Central memory CD8-positive, alpha-beta T cell (primary cell): Measurements from ENCODE around the gene CDCA4.

Experiments
- ATAC-seq: fragments of 150-1000 bp; cut with Tn5 transposase; replicated peaks from 2 replicates; pipeline ENCODE4 v1.10.0; 2022; ENCODE audit warnings: mild to moderate bottlenecking, moderate FRiP score, moderate number of reproducible peaks; ENCODE audit not compliant: poor library complexity, severe bottlenecking; ENCODE audit errors: extremely low read depth
- DNase-seq, 2 donors: peaks; one replicate each; pipeline ENCODE4 v3.0.0; 2021; ENCODE audit warnings: low spot score in 2 of 2
- H3K27ac Mint-ChIP-seq: one replicate; pipeline ENCODE4 v1.8.0; 2022; ENCODE audit warnings: low read depth, mild to moderate bottlenecking, moderate library complexity, mixed read lengths
- H3K27me3 Mint-ChIP-seq: one replicate; pipeline ENCODE4 v1.8.0; 2022; ENCODE audit warnings: mixed read lengths
- H3K36me3 Mint-ChIP-seq: one replicate; pipeline ENCODE4 v1.8.0; 2022; ENCODE audit warnings: mild to moderate bottlenecking, moderate library complexity, mixed read lengths; ENCODE audit not compliant: insufficient read depth
- H3K4me1 Mint-ChIP-seq: one replicate; pipeline ENCODE4 v1.8.0; 2022; ENCODE audit warnings: mixed read lengths
- H3K4me3 Mint-ChIP-seq: one replicate; pipeline ENCODE4 v1.8.0; 2022; ENCODE audit warnings: mild to moderate bottlenecking, moderate library complexity, mixed read lengths
- H3K9me3 Mint-ChIP-seq: one replicate; pipeline ENCODE4 v1.8.0; 2022; ENCODE audit warnings: mixed read lengths

Gene CDCA4

GRCh38 chr14:104976198-104977007, 44.5 kb downstream of the CDCA4 start:
- H3K4me3 Mint-ChIP-seq: peak overlapping the region; percentile 51
- no peaks in the 10 kb centered on the region for H3K9me3 Mint-ChIP-seq
- ATAC-seq (peak; percentile 90), DNase-seq (peak; percentile 80 to 91)
- peaks cover 18% of the 10 kb centered on the region for H3K27me3 Mint-ChIP-seq
- peaks cover 9% of the 10 kb centered on the region for H3K4me1 Mint-ChIP-seq
- peak overlapping the region; percentile 11 for H3K27ac Mint-ChIP-seq
- peaks cover 3% of the 10 kb centered on the region for H3K36me3 Mint-ChIP-seq

- ATAC-seq: peak; percentile 16
- no peak for DNase-seq
- H3K27me3 Mint-ChIP-seq: peaks cover 18% of the 10 kb centered on the region
- H3K4me3 Mint-ChIP-seq: peak overlapping the region; percentile 51
- peaks cover 9% of the 10 kb centered on the region for H3K4me1 Mint-ChIP-seq
- H3K36me3 Mint-ChIP-seq: peaks cover 3% of the 10 kb centered on the region
- peak overlapping the region; percentile 11 for H3K27ac Mint-ChIP-seq
- no peaks in the 10 kb centered on the region for H3K9me3 Mint-ChIP-seq
Observed at GRCh38 chr14:104975481-104976197, 45.2 kb downstream of the CDCA4 start.

- ATAC-seq: no peak
- H3K4me3 Mint-ChIP-seq: no peak overlapping the region
- peaks cover 18% of the 10 kb centered on the region for H3K27me3 Mint-ChIP-seq
- peaks cover 9% of the 10 kb centered on the region for H3K4me1 Mint-ChIP-seq
- no peaks in the 10 kb centered on the region for H3K9me3 Mint-ChIP-seq
- no peak overlapping the region for H3K27ac Mint-ChIP-seq
- peaks cover 3% of the 10 kb centered on the region for H3K36me3 Mint-ChIP-seq
- no peak for DNase-seq
Observed at GRCh38 chr14:104974665-104975390, 46.1 kb downstream of the CDCA4 start.

GRCh38 chr14:104974146-104974541, 46.7 kb downstream of the CDCA4 start:
- no peak overlapping the region for H3K27ac Mint-ChIP-seq
- no peak for DNase-seq
- ATAC-seq: no peak
- peaks cover 23% of the 10 kb centered on the region for H3K27me3 Mint-ChIP-seq
- H3K9me3 Mint-ChIP-seq: no peaks in the 10 kb centered on the region
- H3K36me3 Mint-ChIP-seq: peaks cover 3% of the 10 kb centered on the region
- H3K4me1 Mint-ChIP-seq: peaks cover 9% of the 10 kb centered on the region
- no peak overlapping the region for H3K4me3 Mint-ChIP-seq

- DNase-seq: no peak
- Mint-ChIP-seq H3K27me3 (peaks cover 23% of the 10 kb centered on the region), H3K9me3 (no peaks in the 10 kb centered on the region), H3K27ac (no peak overlapping the region), H3K36me3 (peaks cover 3% of the 10 kb centered on the region), H3K4me1 (peaks cover 9% of the 10 kb centered on the region), H3K4me3 (no peak overlapping the region)
- no peak for ATAC-seq
Observed at GRCh38 chr14:104973385-104974145, 47.3 kb downstream of the CDCA4 start.

- H3K36me3 Mint-ChIP-seq: peaks cover 3% of the 10 kb centered on the region
- no peaks in the 10 kb centered on the region for H3K9me3 Mint-ChIP-seq
- DNase-seq: no peak
- H3K27me3 Mint-ChIP-seq: peaks cover 23% of the 10 kb centered on the region
- no peak overlapping the region for H3K4me3 Mint-ChIP-seq
- H3K4me1 Mint-ChIP-seq: peaks cover 9% of the 10 kb centered on the region
- ATAC-seq: no peak
- H3K27ac Mint-ChIP-seq: no peak overlapping the region
Observed at GRCh38 chr14:104973135-104973384, 47.8 kb downstream of the CDCA4 start.

GRCh38 chr14:104972301-104973134, 48.4 kb downstream of the CDCA4 start:
- DNase-seq: no peak
- H3K4me3 Mint-ChIP-seq: no peak overlapping the region
- peaks cover 23% of the 10 kb centered on the region for H3K27me3 Mint-ChIP-seq
- H3K4me1 Mint-ChIP-seq: peaks cover 9% of the 10 kb centered on the region
- H3K9me3 Mint-ChIP-seq: no peaks in the 10 kb centered on the region
- ATAC-seq: no peak
- H3K27ac Mint-ChIP-seq: no peak overlapping the region
- peaks cover 3% of the 10 kb centered on the region for H3K36me3 Mint-ChIP-seq

GRCh38 chr14:104971447-104972240, 49.2 kb downstream of the CDCA4 start:
- ATAC-seq (no peak), DNase-seq (no peak)
- Mint-ChIP-seq H3K9me3 (no peaks in the 10 kb centered on the region), H3K4me3 (no peak overlapping the region), H3K4me1 (peaks cover 9% of the 10 kb centered on the region), H3K36me3 (peaks cover 3% of the 10 kb centered on the region), H3K27ac (no peak overlapping the region), H3K27me3 (peaks cover 24% of the 10 kb centered on the region)

- DNase-seq (no peak), ATAC-seq (no peak)
- H3K27me3 Mint-ChIP-seq: peaks cover 26% of the 10 kb centered on the region
- no peak overlapping the region for H3K27ac Mint-ChIP-seq
- H3K4me3 Mint-ChIP-seq: no peak overlapping the region
- no peaks in the 10 kb centered on the region for H3K36me3 Mint-ChIP-seq
- H3K9me3 Mint-ChIP-seq: no peaks in the 10 kb centered on the region
- H3K4me1 Mint-ChIP-seq: no peaks in the 10 kb centered on the region
Observed at GRCh38 chr14:104970231-104971068, 50.4 kb downstream of the CDCA4 start.

GRCh38 chr14:104969741-104970230, 51.1 kb downstream of the CDCA4 start:
- H3K9me3 Mint-ChIP-seq: no peaks in the 10 kb centered on the region
- no peak overlapping the region for H3K27ac Mint-ChIP-seq
- peaks cover 27% of the 10 kb centered on the region for H3K27me3 Mint-ChIP-seq
- H3K36me3 Mint-ChIP-seq: no peaks in the 10 kb centered on the region
- ATAC-seq (no peak), DNase-seq (no peak)
- H3K4me3 Mint-ChIP-seq: no peak overlapping the region
- H3K4me1 Mint-ChIP-seq: no peaks in the 10 kb centered on the region
